ENCODE results near the gene PCK2.

The PCK2 gene

GRCh38 chr14:24141097-24141880 lies 47.2 kb downstream of the PCK2 start, which contains the start of gene EMC9:
Gene EMC9, minus strand, starts transcription at chr14:24141591. Its CDS starts 287 bp downstream, at chr14:24141304.
- in situ Hi-C loops (cut with HindIII; ENCODE audit: low sequenced_read_pairs) = no loop called here
- peak; percentile 23 for TF ChIP-seq CTCF (IDR thresholded peaks at IDR 0.05; ENCODE audit: low read depth, low read length)
- peak; percentile 100 for DNase-seq (ENCODE audit: low read depth, low spot score)
- H3K4me3 ChIP-seq (ENCODE audit: low read depth, low read length) = peak within 1 kb of the TSS; percentile 84

- in situ Hi-C loops (cut with HindIII; ENCODE audit: low sequenced_read_pairs) = no loop called here
- DNase-seq (ENCODE audit: low read depth, low spot score) = peak; percentile 19
- H3K4me3 ChIP-seq (ENCODE audit: low read depth, low read length) = no peak overlapping the region
- TF ChIP-seq CTCF (IDR thresholded peaks at IDR 0.05; ENCODE audit: low read depth, low read length) = no peak
Observed at GRCh38 chr14:24143511-24143910, 49.4 kb downstream of the PCK2 start.

- in situ Hi-C loops (cut with HindIII; ENCODE audit: low sequenced_read_pairs) = no loop called here
- H3K4me3 ChIP-seq (ENCODE audit: low read depth, low read length) = no peak overlapping the region
- TF ChIP-seq CTCF (IDR thresholded peaks at IDR 0.05; ENCODE audit: low read depth, low read length) = no peak
- DNase-seq (ENCODE audit: low read depth, low spot score) = no peak
Observed at GRCh38 chr14:24144451-24144850, 50.3 kb downstream of the PCK2 start.

GRCh38 chr14:24145219-24145618 lies 51.1 kb downstream of the PCK2 start:
- TF ChIP-seq CTCF (IDR thresholded peaks at IDR 0.05; ENCODE audit: low read depth, low read length) = no peak
- H3K4me3 ChIP-seq (ENCODE audit: low read depth, low read length) = peak overlapping the region; percentile 89

GRCh38 chr14:24145690-24146452 lies 51.8 kb downstream of the PCK2 start:
- peak overlapping the region; percentile 89 for H3K4me3 ChIP-seq (ENCODE audit: low read depth, low read length)
- in situ Hi-C loops (cut with HindIII; ENCODE audit: low sequenced_read_pairs) = no loop called here
- no peak for TF ChIP-seq CTCF (IDR thresholded peaks at IDR 0.05; ENCODE audit: low read depth, low read length)
- DNase-seq (ENCODE audit: low read depth, low spot score) = no peak

More at GRCh38 chr14:24145219-24145618, 51.1 kb downstream of the PCK2 start:
- in situ Hi-C loops (cut with HindIII; ENCODE audit: low sequenced_read_pairs) = no loop called here
- no peak for DNase-seq (ENCODE audit: low read depth, low spot score)

GRCh38 chr14:24146453-24146977 lies 52.4 kb downstream of the PCK2 start, which contains the start of gene PSME2:
Gene PSME2, minus strand, starts transcription at chr14:24146610. Its CDS starts 29 bp downstream, at chr14:24146581.
- TF ChIP-seq CTCF (IDR thresholded peaks at IDR 0.05; ENCODE audit: low read depth, low read length) = no peak
- peak within 1 kb of the TSS; percentile 89 for H3K4me3 ChIP-seq (ENCODE audit: low read depth, low read length)
- peak; percentile 99 for DNase-seq (ENCODE audit: low read depth, low spot score)
- in situ Hi-C loops (cut with HindIII; ENCODE audit: low sequenced_read_pairs) = no loop called here

Measured in astrocyte of the spinal cord (primary cell).